GM12878 (cell line): ENCODE results near the gene S100A14. TPM values are rescaled to one million over a fixed set of nuclear protein-coding genes. Genes with fewer than 3 reads are reported as not detected.

ENCODE experiments used
- ATAC-seq: fragments of 200-7000 bp; cut with Tn5 transposase; 3 replicates; pipeline ENCODE4 v1.9.1; 2020; ENCODE audit warnings: mild to moderate bottlenecking, moderate library complexity
- BruUV-seq: library from RNA; stranded (reverse); fragments of 400-500 nt; replicated peaks from 2 replicates; lab custom pipeline; 2021; lab: Mats Ljungman, UMichigan
- CTCF ChIA-PET: fragments of 300-600 bp; sonication (Branson Sonifier 250); formaldehyde crosslinking; extraction: SDS; loops from one replicate; lab custom pipeline; 2021; ENCODE audit warnings: inconsistent platforms; lab: Yijun Ruan, JAX
- POLR2A ChIA-PET: fragments of 350-600 bp; formaldehyde crosslinking; extraction: SDS; loops from one replicate; lab custom pipeline; 2021; ENCODE audit warnings: inconsistent platforms; lab: Charles Lee
- RAD21 ChIA-PET: fragments of 300-600 bp; sonication (Branson Sonifier 250); formaldehyde crosslinking; loops from one replicate; lab custom pipeline; 2023; ENCODE audit warnings: antibody characterized with exemption; ENCODE audit not compliant: unreplicated experiment; lab: Charles Lee
- SMC1A ChIA-PET: fragments of 300-600 bp; sonication (Branson Sonifier 250); formaldehyde crosslinking; loops from one replicate; lab custom pipeline; 2023; ENCODE audit not compliant: unreplicated experiment, uncharacterized antibody; lab: Charles Lee
- DNase-seq: peaks from one replicate; pipeline ENCODE4 v3.0.0-alpha.2; 2011; ENCODE audit warnings: low read depth, low spot score
- FAIRE-seq: peaks from 3 replicates; lab custom pipeline; 2011; peaks lifted over from hg19 to GRCh38; lab: Jason Lieb, UNC
- H2AFZ ChIP-seq: 2 replicates; pipeline ENCODE4 v1.6.0; 2011; ENCODE audit warnings: low read depth, low read length, control low read depth; ENCODE audit not compliant: control insufficient read depth
- H3K27ac ChIP-seq: 2 replicates; pipeline ENCODE4 v1.5.1; 2011; ENCODE audit warnings: control low read depth; ENCODE audit not compliant: control insufficient read depth, insufficient read depth
- H3K27me3 ChIP-seq, 2 experiments: replicated peaks in 1 of 2; 2 replicates each; pipeline versions ENCODE4 v1.6.0 to v1.6.1; 2011; ENCODE audit warnings: low read length in 1 of 2; ENCODE audit not compliant: control insufficient read depth in 2 of 2, insufficient read depth in 2 of 2
- H3K36me3 ChIP-seq, 2 experiments: 2 replicates each; pipeline ENCODE4 v1.5.1; 2011; ENCODE audit warnings: low read length in 1 of 2; ENCODE audit not compliant: control insufficient read depth in 2 of 2, insufficient read depth in 2 of 2
- H3K4me1 ChIP-seq: 2 replicates; pipeline ENCODE4 v1.6.1; 2011; ENCODE audit warnings: mild to moderate bottlenecking, low read length, moderate library complexity, mixed read lengths; ENCODE audit not compliant: control insufficient read depth, insufficient read depth
- H3K4me2 ChIP-seq: 2 replicates; pipeline ENCODE4 v1.6.0; 2011; ENCODE audit warnings: control low read depth; ENCODE audit not compliant: control insufficient read depth, insufficient read depth
- H3K4me3 ChIP-seq: fragments of 200-600 bp; sonication (generic); 2 replicates; pipeline ENCODE4 v1.5.1; 2016
- H3K79me2 ChIP-seq: 2 replicates; pipeline ENCODE4 v1.6.0; 2011; ENCODE audit warnings: low read length; ENCODE audit not compliant: control insufficient read depth, insufficient read depth
- H3K9ac ChIP-seq: 2 replicates; pipeline ENCODE4 v1.8.0; 2011; ENCODE audit warnings: low read length, control low read depth, mixed read lengths; ENCODE audit not compliant: control insufficient read depth, insufficient read depth
- H3K9me3 ChIP-seq: replicated peaks from 3 replicates; pipeline ENCODE4 v1.5.1; 2011; ENCODE audit warnings: mild to moderate bottlenecking, low read length; ENCODE audit not compliant: control insufficient read depth, insufficient read depth
- H4K20me1 ChIP-seq: 2 replicates; pipeline ENCODE4 v1.6.0; 2011; ENCODE audit not compliant: control insufficient read depth, insufficient read depth
- ASH2L ChIP-seq: fragments of 300-600, 200-600 bp; sonication (generic); IDR thresholded peaks from 2 replicates; pipeline ENCODE4 v1.6.1; 2017; ENCODE audit warnings: low read depth, mild to moderate bottlenecking, borderline replicate concordance
- IRF4 ChIP-seq: IDR thresholded peaks from 2 replicates; pipeline ENCODE4 v1.6.1; 2011; ENCODE audit warnings: low read depth, low read length
- RFX5 ChIP-seq: IDR thresholded peaks from 2 replicates; pipeline ENCODE4 v1.6.1; 2011; ENCODE audit warnings: low read depth, low read length, improper control_type of control experiment
- STAT1 ChIP-seq: fragments of 450-650 bp; conservative IDR thresholded peaks from 2 replicates; pipeline ENCODE4 v1.6.1; 2014; ENCODE audit warnings: antibody characterized with exemption, mild to moderate bottlenecking
- WGBS: methylation state at CpG from one replicate; pipeline ENCODE4 v1.1.6; 2016; ENCODE audit warnings: low lambda C conversion rate; ENCODE audit not compliant: insufficient replicate concordance, insufficient coverage; ENCODE audit errors: missing lambda C conversion rate; 5-methylcytosine and 5-hydroxymethylcytosine counted together
- in situ Hi-C: fragments of 300-500 bp; cut with MboI; formaldehyde crosslinking; loops from 9 replicates; pipeline ENCODE4 v1.14.3; 2018; ENCODE audit warnings: mixed read lengths
- intact Hi-C: fragments of 100-400 bp; cut with micrococcal nuclease; formaldehyde crosslinking; loops from one replicate; pipeline ENCODE4 v1.14.2; 2022; ENCODE audit not compliant: unreplicated experiment
- polyA plus RNA-seq, 11 experiments: library from polyadenylated mRNA; depleted of rRNA in 4 of 11; unstranded in 6 of 11; stranded (reverse) in 5 of 11; fragments of >200 nt; fragmentation: Nextera tagmentation in 4 of 11; fragmentation: Illumina TruSeq in 1 of 11; extraction: Ambion mirVana in 4 of 11; extraction: Trizol in 1 of 11; gene quantifications; 1 replicate in 1 of 11; 2 replicates in 10 of 11; pipeline versions ENCODE4 v1.2.1 to v1.2.3, GENCODE V29; 2011 to 2016; ENCODE audit warnings: inconsistent platforms in 2 of 11, missing spikeins in 2 of 11, low read depth in 1 of 11
- total RNA-seq, 4 experiments: library from RNA; depleted of rRNA in 3 of 4; stranded (reverse); fragments of >200 nt in 3 of 4; fragmentation: Illumina TruSeq in 1 of 4; extraction: Trizol in 1 of 4; gene quantifications; 2 replicates each; pipeline versions ENCODE4 v1.2.1 to v1.2.3, GENCODE V29; 2013 to 2021
- TF ChIP-seq, protein P1 (sequence below): fragments of 450-650 bp; IDR thresholded peaks from 2 replicates; pipeline ENCODE4 v1.6.1; 2017; ENCODE audit warnings: mild to moderate bottlenecking, moderate library complexity
- TF ChIP-seq, protein P2 (sequence below): fragments of 450-650 bp; IDR thresholded peaks from 2 replicates; pipeline ENCODE4 v1.6.1; 2017; ENCODE audit warnings: mild to moderate bottlenecking, low read depth, inconsistent platforms; ENCODE audit not compliant: poor library complexity, severe bottlenecking
- TF ChIP-seq, protein P3 (sequence below): fragments of 450-650 bp; IDR thresholded peaks from 2 replicates; pipeline ENCODE4 v1.6.1; 2018; ENCODE audit warnings: borderline replicate concordance, mild to moderate bottlenecking; ENCODE audit not compliant: partially characterized antibody
- TF ChIP-seq, protein P4 (sequence below): fragments of 450-650 bp; formaldehyde crosslinking; IDR thresholded peaks from 2 replicates; pipeline ENCODE4 v1.4.0; 2022; ENCODE audit warnings: mild to moderate bottlenecking, moderate library complexity

S100A14 gene
- total and polyA plus RNA-seq, 10 of the 15 experiments (the other 5 are each of a cell fraction or from before 2014, with no cell fraction given) = 0.20 to 0.77 (median 0.45) TPM; not detected in 4

DNA sequence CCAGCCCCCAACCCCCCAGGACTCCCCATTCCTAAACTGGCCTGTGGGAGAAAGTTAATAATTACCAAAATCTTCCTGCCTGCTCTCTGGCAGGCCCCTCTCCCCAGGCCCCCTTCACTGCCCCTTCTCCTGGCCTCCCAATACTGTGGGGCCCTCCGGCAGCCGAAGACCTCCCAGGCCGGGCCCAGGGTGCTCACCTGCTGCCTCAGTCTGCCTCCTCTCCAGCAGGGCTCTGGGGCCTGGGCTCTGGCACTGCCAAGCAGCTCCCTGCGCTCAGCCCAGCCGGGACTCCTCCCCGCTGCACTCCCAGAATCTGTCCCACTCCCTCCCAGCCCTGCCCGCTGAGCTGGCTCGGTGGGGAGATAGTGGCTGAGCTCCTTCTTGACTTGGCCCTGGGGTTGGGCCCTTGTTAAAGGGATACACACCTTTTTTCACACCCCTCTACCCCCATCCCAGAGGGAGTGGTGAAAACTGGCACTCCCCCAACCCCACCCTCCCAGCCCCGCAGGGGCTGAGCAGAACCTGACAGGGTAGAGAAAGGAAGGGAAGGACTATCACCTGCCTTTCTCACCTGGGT is 3.3 kb downstream of the S100A14 start, which contains the start of gene S100A16 (continued):
- TF ChIP-seq, protein P1, sequence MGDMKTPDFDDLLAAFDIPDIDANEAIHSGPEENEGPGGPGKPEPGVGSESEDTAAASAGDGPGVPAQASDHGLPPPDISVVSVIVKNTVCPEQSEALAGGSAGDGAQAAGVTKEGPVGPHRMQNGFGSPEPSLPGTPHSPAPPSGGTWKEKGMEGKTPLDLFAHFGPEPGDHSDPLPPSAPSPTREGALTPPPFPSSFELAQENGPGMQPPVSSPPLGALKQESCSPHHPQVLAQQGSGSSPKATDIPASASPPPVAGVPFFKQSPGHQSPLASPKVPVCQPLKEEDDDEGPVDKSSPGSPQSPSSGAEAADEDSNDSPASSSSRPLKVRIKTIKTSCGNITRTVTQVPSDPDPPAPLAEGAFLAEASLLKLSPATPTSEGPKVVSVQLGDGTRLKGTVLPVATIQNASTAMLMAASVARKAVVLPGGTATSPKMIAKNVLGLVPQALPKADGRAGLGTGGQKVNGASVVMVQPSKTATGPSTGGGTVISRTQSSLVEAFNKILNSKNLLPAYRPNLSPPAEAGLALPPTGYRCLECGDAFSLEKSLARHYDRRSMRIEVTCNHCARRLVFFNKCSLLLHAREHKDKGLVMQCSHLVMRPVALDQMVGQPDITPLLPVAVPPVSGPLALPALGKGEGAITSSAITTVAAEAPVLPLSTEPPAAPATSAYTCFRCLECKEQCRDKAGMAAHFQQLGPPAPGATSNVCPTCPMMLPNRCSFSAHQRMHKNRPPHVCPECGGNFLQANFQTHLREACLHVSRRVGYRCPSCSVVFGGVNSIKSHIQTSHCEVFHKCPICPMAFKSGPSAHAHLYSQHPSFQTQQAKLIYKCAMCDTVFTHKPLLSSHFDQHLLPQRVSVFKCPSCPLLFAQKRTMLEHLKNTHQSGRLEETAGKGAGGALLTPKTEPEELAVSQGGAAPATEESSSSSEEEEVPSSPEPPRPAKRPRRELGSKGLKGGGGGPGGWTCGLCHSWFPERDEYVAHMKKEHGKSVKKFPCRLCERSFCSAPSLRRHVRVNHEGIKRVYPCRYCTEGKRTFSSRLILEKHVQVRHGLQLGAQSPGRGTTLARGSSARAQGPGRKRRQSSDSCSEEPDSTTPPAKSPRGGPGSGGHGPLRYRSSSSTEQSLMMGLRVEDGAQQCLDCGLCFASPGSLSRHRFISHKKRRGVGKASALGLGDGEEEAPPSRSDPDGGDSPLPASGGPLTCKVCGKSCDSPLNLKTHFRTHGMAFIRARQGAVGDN = no peak

DNA sequence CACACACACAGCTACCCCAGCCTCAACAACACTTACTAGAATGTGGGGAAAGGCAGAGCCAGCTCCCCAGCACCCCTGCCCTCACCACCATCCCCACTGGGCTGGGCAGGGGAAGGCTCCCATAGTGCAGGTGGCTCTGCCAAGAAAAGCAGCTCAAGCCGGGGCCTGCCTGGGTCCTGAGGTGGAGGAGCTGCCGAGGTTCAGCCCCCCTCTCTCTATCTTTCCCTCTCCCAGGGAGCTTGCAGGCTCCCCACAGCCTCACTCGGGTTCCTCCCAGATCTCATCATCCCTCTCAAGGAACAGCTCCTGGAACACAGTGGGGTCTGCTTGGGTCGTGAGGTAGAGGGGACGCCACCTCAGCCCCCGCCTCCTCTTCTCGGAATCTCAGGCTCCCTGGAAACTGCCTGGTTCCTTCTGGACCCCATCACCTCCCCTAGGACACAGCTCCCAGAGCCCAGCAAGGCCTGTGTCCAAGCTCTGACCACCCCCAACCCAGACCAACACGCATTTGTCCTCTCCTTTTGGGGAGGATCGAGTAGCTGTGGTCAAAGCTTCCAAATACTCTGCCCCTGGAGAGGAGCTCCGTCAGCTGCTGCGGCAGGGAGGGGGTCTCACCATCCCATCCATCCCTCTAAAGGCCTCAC is 3.9 kb downstream of the S100A14 start:
- intact Hi-C loops = no loop called here
- ChIA-PET RAD21 (no interaction called here), CTCF (interaction anchor here (0.7 to 7.8 kb wide), 4 partner anchors 13 to 78 kb away, joined by 3 to 66 read pairs (median 4); partner anchors contain the start of genes S100A1 and S100A13), POLR2A (interaction anchor here (1.4 kb wide), 1 partner anchor 12 kb away, joined by 3 read pairs; no protein-coding TSS in a partner anchor), SMC1A (no interaction called here)
- Histone ChIP-seq H3K27me3 (no peaks in the 10 kb centered on the region), H2AFZ (no peak overlapping the region), H3K9ac (no peak overlapping the region), H3K36me3 (no peaks in the 10 kb centered on the region), H3K4me1 (peaks cover 14% of the 10 kb centered on the region), H4K20me1 (no peaks in the 10 kb centered on the region), H3K9me3 (no peaks in the 10 kb centered on the region), H3K79me2 (no peaks in the 10 kb centered on the region), H3K4me2 (no peak overlapping the region), H3K27ac (no peak overlapping the region), H3K4me3 (no peak overlapping the region)
- in situ Hi-C loops = no loop called here
- no peak for ATAC-seq
- BruUV-seq = no TSS peak
- WGBS = 34% methylated on average over 11 of the region's 11 CpGs
- FAIRE-seq = no peak
- no peak for DNase-seq
- TF ChIP-seq, protein P2, sequence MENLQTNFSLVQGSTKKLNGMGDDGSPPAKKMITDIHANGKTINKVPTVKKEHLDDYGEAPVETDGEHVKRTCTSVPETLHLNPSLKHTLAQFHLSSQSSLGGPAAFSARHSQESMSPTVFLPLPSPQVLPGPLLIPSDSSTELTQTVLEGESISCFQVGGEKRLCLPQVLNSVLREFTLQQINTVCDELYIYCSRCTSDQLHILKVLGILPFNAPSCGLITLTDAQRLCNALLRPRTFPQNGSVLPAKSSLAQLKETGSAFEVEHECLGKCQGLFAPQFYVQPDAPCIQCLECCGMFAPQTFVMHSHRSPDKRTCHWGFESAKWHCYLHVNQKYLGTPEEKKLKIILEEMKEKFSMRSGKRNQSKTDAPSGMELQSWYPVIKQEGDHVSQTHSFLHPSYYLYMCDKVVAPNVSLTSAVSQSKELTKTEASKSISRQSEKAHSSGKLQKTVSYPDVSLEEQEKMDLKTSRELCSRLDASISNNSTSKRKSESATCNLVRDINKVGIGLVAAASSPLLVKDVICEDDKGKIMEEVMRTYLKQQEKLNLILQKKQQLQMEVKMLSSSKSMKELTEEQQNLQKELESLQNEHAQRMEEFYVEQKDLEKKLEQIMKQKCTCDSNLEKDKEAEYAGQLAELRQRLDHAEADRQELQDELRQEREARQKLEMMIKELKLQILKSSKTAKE = no peak
- TF ChIP-seq ASH2L (no peak), RFX5 (no peak), STAT1 (no peak), IRF4 (no peak)
- TF ChIP-seq, protein P3, sequence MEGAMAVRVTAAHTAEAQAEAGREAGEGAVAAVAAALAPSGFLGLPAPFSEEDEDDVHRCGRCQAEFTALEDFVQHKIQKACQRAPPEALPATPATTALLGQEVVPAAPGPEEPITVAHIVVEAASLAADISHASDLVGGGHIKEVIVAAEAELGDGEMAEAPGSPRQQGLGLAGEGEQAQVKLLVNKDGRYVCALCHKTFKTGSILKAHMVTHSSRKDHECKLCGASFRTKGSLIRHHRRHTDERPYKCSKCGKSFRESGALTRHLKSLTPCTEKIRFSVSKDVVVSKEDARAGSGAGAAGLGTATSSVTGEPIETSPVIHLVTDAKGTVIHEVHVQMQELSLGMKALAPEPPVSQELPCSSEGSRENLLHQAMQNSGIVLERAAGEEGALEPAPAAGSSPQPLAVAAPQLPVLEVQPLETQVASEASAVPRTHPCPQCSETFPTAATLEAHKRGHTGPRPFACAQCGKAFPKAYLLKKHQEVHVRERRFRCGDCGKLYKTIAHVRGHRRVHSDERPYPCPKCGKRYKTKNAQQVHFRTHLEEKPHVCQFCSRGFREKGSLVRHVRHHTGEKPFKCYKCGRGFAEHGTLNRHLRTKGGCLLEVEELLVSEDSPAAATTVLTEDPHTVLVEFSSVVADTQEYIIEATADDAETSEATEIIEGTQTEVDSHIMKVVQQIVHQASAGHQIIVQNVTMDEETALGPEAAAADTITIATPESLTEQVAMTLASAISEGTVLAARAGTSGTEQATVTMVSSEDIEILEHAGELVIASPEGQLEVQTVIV = no peak
- TF ChIP-seq, protein P4, sequence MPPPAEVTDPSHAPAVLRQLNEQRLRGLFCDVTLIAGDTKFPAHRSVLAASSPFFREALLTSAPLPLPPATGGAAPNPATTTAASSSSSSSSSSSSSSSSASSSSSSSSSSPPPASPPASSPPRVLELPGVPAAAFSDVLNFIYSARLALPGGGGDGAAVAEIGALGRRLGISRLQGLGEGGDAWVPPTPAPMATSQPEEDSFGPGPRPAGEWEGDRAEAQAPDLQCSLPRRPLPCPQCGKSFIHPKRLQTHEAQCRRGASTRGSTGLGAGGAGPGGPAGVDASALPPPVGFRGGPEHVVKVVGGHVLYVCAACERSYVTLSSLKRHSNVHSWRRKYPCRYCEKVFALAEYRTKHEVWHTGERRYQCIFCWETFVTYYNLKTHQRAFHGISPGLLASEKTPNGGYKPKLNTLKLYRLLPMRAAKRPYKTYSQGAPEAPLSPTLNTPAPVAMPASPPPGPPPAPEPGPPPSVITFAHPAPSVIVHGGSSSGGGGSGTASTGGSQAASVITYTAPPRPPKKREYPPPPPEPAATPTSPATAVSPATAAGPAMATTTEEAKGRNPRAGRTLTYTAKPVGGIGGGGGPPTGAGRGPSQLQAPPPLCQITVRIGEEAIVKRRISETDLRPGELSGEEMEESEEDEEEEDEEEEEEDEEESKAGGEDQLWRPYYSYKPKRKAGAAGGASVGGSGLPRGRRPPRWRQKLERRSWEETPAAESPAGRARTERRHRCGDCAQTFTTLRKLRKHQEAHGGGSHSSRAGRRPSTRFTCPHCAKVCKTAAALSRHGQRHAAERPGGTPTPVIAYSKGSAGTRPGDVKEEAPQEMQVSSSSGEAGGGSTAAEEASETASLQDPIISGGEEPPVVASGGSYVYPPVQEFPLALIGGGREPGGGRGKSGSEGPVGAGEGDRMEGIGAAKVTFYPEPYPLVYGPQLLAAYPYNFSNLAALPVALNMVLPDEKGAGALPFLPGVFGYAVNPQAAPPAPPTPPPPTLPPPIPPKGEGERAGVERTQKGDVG = no peak
